Measurements from ENCODE around the gene MEG3. TPM values are rescaled to one million over a fixed set of nuclear protein-coding genes. Genes with fewer than 3 reads are reported as not detected.
A peak's percentile ranks its signal among the peaks of the same experiment; 100 is the strongest.

The MEG3 gene
- total RNA-seq, 1 experiment from 2014 or later = 338 TPM

DNA sequence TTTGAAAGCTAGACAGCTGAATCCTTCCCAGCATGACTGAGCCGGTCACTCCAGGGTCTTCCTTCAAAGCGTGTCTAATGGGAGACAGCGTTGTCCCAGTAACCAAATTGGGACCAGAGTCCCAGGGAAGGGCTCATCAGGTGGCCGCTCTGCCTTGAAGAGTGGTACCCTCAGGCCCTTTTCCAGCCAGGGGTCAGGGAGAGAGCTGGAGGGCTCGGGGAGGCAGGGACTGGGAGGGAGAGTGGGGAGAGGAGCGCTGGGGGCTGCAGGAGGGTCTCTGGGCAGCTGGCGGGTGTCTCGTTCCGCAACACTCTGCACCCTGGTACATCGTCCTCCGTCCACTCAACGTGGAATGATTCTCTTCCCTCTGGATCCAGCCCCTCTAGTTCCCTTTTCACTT is 79.2 kb downstream of the MEG3 start (continued):
- TF ChIP-seq SMAD3 (CRISPR knock-in tag; IDR thresholded peaks at IDR 0.05; ENCODE audit: borderline replicate concordance) = no peak
- TF ChIP-seq TEAD1 (CRISPR knock-in tag; IDR thresholded peaks at IDR 0.05) = no peak
- TF ChIP-seq, protein P1, sequence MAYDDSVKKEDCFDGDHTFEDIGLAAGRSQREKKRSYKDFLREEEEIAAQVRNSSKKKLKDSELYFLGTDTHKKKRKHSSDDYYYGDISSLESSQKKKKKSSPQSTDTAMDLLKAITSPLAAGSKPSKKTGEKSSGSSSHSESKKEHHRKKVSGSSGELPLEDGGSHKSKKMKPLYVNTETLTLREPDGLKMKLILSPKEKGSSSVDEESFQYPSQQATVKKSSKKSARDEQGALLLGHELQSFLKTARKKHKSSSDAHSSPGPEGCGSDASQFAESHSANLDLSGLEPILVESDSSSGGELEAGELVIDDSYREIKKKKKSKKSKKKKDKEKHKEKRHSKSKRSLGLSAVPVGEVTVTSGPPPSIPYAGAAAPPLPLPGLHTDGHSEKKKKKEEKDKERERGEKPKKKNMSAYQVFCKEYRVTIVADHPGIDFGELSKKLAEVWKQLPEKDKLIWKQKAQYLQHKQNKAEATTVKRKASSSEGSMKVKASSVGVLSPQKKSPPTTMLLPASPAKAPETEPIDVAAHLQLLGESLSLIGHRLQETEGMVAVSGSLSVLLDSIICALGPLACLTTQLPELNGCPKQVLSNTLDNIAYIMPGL (CRISPR knock-in tag; IDR thresholded peaks at IDR 0.05) = no peak
- TF ChIP-seq, protein P2, sequence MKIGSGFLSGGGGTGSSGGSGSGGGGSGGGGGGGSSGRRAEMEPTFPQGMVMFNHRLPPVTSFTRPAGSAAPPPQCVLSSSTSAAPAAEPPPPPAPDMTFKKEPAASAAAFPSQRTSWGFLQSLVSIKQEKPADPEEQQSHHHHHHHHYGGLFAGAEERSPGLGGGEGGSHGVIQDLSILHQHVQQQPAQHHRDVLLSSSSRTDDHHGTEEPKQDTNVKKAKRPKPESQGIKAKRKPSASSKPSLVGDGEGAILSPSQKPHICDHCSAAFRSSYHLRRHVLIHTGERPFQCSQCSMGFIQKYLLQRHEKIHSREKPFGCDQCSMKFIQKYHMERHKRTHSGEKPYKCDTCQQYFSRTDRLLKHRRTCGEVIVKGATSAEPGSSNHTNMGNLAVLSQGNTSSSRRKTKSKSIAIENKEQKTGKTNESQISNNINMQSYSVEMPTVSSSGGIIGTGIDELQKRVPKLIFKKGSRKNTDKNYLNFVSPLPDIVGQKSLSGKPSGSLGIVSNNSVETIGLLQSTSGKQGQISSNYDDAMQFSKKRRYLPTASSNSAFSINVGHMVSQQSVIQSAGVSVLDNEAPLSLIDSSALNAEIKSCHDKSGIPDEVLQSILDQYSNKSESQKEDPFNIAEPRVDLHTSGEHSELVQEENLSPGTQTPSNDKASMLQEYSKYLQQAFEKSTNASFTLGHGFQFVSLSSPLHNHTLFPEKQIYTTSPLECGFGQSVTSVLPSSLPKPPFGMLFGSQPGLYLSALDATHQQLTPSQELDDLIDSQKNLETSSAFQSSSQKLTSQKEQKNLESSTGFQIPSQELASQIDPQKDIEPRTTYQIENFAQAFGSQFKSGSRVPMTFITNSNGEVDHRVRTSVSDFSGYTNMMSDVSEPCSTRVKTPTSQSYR (CRISPR knock-in tag; IDR thresholded peaks at IDR 0.05) = no peak
- TF ChIP-seq ESRRA (CRISPR knock-in tag; IDR thresholded peaks at IDR 0.05; ENCODE audit: borderline replicate concordance) = no peak
- no peak for TF ChIP-seq PRRX2 (CRISPR knock-in tag; IDR thresholded peaks at IDR 0.05)
- TF ChIP-seq, protein P3, sequence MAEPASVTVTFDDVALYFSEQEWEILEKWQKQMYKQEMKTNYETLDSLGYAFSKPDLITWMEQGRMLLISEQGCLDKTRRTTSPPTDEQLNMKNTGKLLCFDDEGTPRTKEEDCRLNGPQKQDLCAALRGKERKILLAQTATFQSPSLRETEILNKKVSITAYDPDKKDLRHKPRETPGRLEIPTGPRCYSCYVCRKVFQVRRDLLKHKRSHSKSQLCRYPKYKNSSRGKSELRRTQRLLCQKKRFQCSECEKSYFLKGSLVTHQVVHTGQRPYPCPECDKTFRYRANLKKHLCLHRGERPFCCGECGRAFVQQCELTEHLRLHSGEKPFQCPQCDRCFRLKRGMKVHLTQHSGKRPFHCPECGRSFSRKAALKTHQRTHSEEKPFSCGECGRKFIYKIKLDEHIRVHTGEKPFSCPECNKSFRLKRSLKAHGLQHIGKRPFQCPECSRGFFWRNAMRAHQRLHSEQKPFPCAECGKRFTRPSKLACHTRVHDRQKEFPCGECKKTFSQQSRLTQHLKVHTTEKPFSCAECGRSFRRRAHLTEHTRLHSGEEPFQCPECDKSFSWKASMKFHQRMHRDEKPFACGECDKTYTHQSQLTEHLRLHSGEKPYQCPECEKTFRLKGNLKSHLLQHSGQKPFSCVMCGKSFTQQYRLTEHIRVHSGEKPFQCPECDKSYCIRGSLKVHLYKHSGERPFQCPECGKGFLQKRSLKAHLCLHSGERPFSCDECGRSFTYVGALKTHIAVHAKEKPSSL (CRISPR knock-in tag; conservative IDR thresholded peaks at IDR 0.05) = no peak

DNA sequence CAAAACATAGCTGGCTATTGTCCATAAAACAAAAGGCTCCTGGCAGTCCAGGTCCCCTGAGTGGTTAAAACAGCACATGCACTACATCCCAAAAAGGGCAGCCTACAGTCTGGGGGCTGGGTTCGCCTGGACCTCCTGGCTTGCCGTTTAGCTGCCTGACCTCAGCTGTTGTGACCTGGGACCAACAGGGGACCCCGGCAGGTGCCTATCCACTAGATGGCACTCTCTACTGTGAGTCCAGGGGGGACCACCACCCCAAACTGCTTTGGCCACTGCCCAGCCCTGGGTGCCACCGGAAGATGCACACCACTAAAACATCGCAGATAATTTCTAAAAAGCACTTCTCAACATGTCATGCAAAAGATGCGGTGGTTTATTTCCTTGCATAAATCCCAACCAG is 80.5 kb downstream of the MEG3 start:
- TF ChIP-seq, protein P4, sequence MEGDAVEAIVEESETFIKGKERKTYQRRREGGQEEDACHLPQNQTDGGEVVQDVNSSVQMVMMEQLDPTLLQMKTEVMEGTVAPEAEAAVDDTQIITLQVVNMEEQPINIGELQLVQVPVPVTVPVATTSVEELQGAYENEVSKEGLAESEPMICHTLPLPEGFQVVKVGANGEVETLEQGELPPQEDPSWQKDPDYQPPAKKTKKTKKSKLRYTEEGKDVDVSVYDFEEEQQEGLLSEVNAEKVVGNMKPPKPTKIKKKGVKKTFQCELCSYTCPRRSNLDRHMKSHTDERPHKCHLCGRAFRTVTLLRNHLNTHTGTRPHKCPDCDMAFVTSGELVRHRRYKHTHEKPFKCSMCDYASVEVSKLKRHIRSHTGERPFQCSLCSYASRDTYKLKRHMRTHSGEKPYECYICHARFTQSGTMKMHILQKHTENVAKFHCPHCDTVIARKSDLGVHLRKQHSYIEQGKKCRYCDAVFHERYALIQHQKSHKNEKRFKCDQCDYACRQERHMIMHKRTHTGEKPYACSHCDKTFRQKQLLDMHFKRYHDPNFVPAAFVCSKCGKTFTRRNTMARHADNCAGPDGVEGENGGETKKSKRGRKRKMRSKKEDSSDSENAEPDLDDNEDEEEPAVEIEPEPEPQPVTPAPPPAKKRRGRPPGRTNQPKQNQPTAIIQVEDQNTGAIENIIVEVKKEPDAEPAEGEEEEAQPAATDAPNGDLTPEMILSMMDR (IDR thresholded peaks at IDR 0.05) = peak; percentile 39
- TF ChIP-seq FOXJ3 (CRISPR knock-in tag; IDR thresholded peaks at IDR 0.05; ENCODE audit: borderline replicate concordance) = no peak
- ChIA-PET POLR2A (interaction anchor here (0.6 kb wide), 1 partner anchor 464 kb away, joined by 3 read pairs; no protein-coding TSS in a partner anchor), CTCF (interaction anchor here (0.6 to 1.7 kb wide), 14 partner anchors 99 to 801 kb away, joined by 3 to 7 read pairs (median 3); no protein-coding TSS in a partner anchor)
- 0 out of 2 replicates have a peak, but pooled peaks cover 7% of the 10 kb centered on the region for H3K9me3 Mint-ChIP-seq
- ATAC-seq (peak; percentile 24), DNase-seq (ENCODE audit: low spot score) (peak; percentile 61)
- no peak overlapping the region for H3K27ac Mint-ChIP-seq
- peaks cover 35% of the 10 kb centered on the region for H3K36me3 Mint-ChIP-seq
- H3K27me3 Mint-ChIP-seq (ENCODE audit: low read depth) = peaks cover 42% of the 10 kb centered on the region
- H3K4me1 Mint-ChIP-seq = peaks cover 21% of the 10 kb centered on the region
- H3K4me3 Mint-ChIP-seq = no peak overlapping the region

DNA sequence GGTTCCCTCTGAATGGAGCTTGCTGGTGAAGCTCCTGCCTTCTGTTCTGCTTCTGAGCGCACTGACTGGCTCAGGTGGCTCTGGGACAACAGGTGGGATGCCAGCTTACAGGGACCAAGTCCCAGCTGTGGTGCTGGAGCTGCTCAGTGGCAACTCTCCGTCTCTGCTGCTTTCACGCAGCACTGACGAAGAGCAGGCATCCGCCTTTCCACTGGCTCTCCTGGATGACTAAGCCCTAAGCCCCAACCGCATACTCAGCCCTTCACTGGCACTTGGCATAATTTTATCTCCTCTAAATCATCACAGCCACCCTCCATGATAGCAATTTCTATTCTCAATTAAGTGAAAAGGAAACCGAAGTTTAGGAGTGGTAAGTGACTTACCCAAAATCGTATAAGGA is 81.3 kb downstream of the MEG3 start:
- Mint-ChIP-seq H3K4me3 (no peak overlapping the region), H3K27ac (no peak overlapping the region), H3K27me3 (ENCODE audit: low read depth) (peaks cover 36% of the 10 kb centered on the region), H3K36me3 (peaks cover 29% of the 10 kb centered on the region), H3K4me1 (peaks cover 16% of the 10 kb centered on the region), H3K9me3 (0 out of 2 replicates have a peak, but pooled peaks cover under 1% of the 10 kb centered on the region)
- ChIA-PET CTCF (interaction anchor here (0.5 to 1.3 kb wide), 3 partner anchors 182 to 328 kb away, joined by 3 read pairs; no protein-coding TSS in a partner anchor), POLR2A (no interaction called here)
- TF ChIP-seq SP1 (CRISPR knock-in tag; conservative IDR thresholded peaks at IDR 0.05) (no peak), PRRX2 (CRISPR knock-in tag; IDR thresholded peaks at IDR 0.05) (no peak), ZNF416 (CRISPR knock-in tag; IDR thresholded peaks at IDR 0.05) (no peak), GTF2I (CRISPR knock-in tag; conservative IDR thresholded peaks at IDR 0.05) (no peak)
- ATAC-seq (no peak), DNase-seq (ENCODE audit: low spot score) (no peak)
